ENCODE measurements around the gene ANKS6. TPM values are rescaled to one million over a fixed set of nuclear protein-coding genes. Genes with fewer than 3 reads are reported as not detected.
A peak's percentile ranks its signal among the peaks of the same experiment; 100 is the strongest.

ANKS6 gene
- total and polyA plus RNA-seq, 2 of the 8 experiments (the other 6 are each of a cell fraction or from before 2014, with no cell fraction given): 34.1 to 56.3 TPM

GRCh38 chr9:98810102-98810842 is 13.9 kb upstream of the ANKS6 start:
- H3K23me2 ChIP-seq (ENCODE audit: low read depth, low read length): peaks cover 7% of the 10 kb centered on the region; the same call in 1 of the 2 replicates
- DNase-seq (ENCODE audit: low read depth in 1 of 2, low spot score in 2 of 2) (peak in 1 of 2 experiments; percentile 37), FAIRE-seq (no peak)
- no peaks in the 10 kb centered on the region for H3K79me1 ChIP-seq (ENCODE audit: low read depth, low read length)
- no peak overlapping the region for H2BK120ac ChIP-seq (replicated peaks; ENCODE audit: low read depth, low read length)
- H4K5ac ChIP-seq (ENCODE audit: insufficient read length, low read depth, low read length): no peak overlapping the region
- H2BK20ac ChIP-seq (ENCODE audit: low read length): no peak overlapping the region
- H2BK12ac ChIP-seq (ENCODE audit: low read depth, low read length): no peak overlapping the region
- H2AFZ ChIP-seq (ENCODE audit: low read length): no peak overlapping the region
- CTCF ChIA-PET (ENCODE audit: partially characterized antibody): interaction anchor here (0.6 to 5.6 kb wide), 2 partner anchors 18 to 477 kb away, joined by 3 to 28 read pairs; no protein-coding TSS in a partner anchor
- H2BK15ac ChIP-seq (ENCODE audit: low read length): no peak overlapping the region
- H3K36me3 ChIP-seq (ENCODE audit: control insufficient read depth in 2 of 4, insufficient read depth in 4 of 4, low read length in 3 of 4): no peaks in the 10 kb centered on the region
- H3K27ac ChIP-seq (ENCODE audit: low read depth, low read length): no peak overlapping the region
- POLR2A ChIA-PET (ENCODE audit: partially characterized antibody): no interaction called here
- no peak overlapping the region for H3K4ac ChIP-seq (replicated peaks; ENCODE audit: insufficient read length, low read depth, low read length)
- no peaks in the 10 kb centered on the region for H4K20me1 ChIP-seq (replicated peaks in 1 of 2; ENCODE audit: control insufficient read depth in 1 of 2, insufficient read depth in 2 of 2, low read length in 2 of 2)
- H3K14ac ChIP-seq (ENCODE audit: insufficient read length): no peak overlapping the region
- H4K8ac ChIP-seq (ENCODE audit: extremely low read depth, insufficient read depth, low read length): no peak overlapping the region
- whole genome bisulfite sequencing, 2 experiments (ENCODE audit: extremely low coverage in 1 of 2, insufficient coverage in 1 of 2, insufficient read length in 1 of 2, insufficient replicate concordance in 2 of 2, low coverage in 1 of 2, low lambda C conversion rate in 2 of 2, missing lambda C conversion rate in 1 of 2): 74% methylated on average over 3 of the region's 3 CpGs; no CpG with 5 or more reads in 1 of the 2 experiments
- peaks cover 0 to 5% (median 2%) of the 10 kb centered on the region in 4 experiments; a peak in 2 of 7 replicates for H3K27me3 ChIP-seq (replicated peaks in 1 of 4; ENCODE audit: control insufficient read depth in 3 of 4, extremely low read depth in 1 of 4, insufficient read depth in 3 of 4, low read length in 3 of 4)
- H2AK5ac ChIP-seq (ENCODE audit: low read depth, low read length): no peak overlapping the region
- TF ChIP-seq ASH2L (IDR thresholded peaks at IDR 0.05; ENCODE audit: low read length) (no peak), CBX5 (IDR thresholded peaks at IDR 0.05; ENCODE audit: low read depth, low read length) (no peak), POLR2AphosphoS5 (IDR thresholded peaks at IDR 0.05; ENCODE audit: low read depth, low read length) (no peak), SP2 (IDR thresholded peaks at IDR 0.05; ENCODE audit: low read length) (no peak), FOSL1 (IDR thresholded peaks at IDR 0.05; ENCODE audit: insufficient read depth, low read depth, low read length) (no peak), GABPA (IDR thresholded peaks at IDR 0.05; ENCODE audit: borderline replicate concordance, insufficient read depth, low read length) (no peak), GTF2F1 (IDR thresholded peaks at IDR 0.05; ENCODE audit: borderline replicate concordance, low read depth, low read length) (no peak), SIRT6 (IDR thresholded peaks at IDR 0.05; ENCODE audit: low read length) (no peak), KDM1A (IDR thresholded peaks at IDR 0.05; ENCODE audit: borderline replicate concordance, low read length) (no peak), CHD1 (IDR thresholded peaks at IDR 0.05; ENCODE audit: low read depth, low read length) (no peak)
- TF ChIP-seq, protein P1, sequence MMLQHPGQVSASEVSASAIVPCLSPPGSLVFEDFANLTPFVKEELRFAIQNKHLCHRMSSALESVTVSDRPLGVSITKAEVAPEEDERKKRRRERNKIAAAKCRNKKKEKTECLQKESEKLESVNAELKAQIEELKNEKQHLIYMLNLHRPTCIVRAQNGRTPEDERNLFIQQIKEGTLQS (IDR thresholded peaks at IDR 0.05; ENCODE audit: insufficient read depth, low read depth, low read length): no peak
- TF ChIP-seq, protein P2, sequence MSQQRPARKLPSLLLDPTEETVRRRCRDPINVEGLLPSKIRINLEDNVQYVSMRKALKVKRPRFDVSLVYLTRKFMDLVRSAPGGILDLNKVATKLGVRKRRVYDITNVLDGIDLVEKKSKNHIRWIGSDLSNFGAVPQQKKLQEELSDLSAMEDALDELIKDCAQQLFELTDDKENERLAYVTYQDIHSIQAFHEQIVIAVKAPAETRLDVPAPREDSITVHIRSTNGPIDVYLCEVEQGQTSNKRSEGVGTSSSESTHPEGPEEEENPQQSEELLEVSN (IDR thresholded peaks at IDR 0.05): no peak
- H3K79me2 ChIP-seq (ENCODE audit: control insufficient read depth in 1 of 2, insufficient read depth in 2 of 2, low read length in 2 of 2): no peaks in the 10 kb centered on the region
- peaks cover 5 to 19% (median 14%) of the 10 kb centered on the region in 4 experiments for H3K4me1 ChIP-seq (replicated peaks in 1 of 4; ENCODE audit: control insufficient read depth in 3 of 4, insufficient read depth in 4 of 4, low read length in 3 of 4)
- H3K18ac ChIP-seq (ENCODE audit: extremely low read depth, low read length): no peak overlapping the region
- H3K4me3 ChIP-seq (ENCODE audit: extremely low read depth in 1 of 4, insufficient read depth in 2 of 4, low read depth in 3 of 4, low read length in 4 of 4): no peak overlapping the region
- H3K23ac ChIP-seq (ENCODE audit: insufficient read length): no peak overlapping the region
- H3K9me3 ChIP-seq (ENCODE audit: insufficient read depth in 2 of 2, low read depth in 1 of 2, low read length in 1 of 2): no peaks in the 10 kb centered on the region
- peak overlapping the region; percentile 18 to 78; a peak in 3 of 4 replicates for H3K4me2 ChIP-seq (ENCODE audit: insufficient read depth in 1 of 2, low read depth in 2 of 2, low read length in 2 of 2)
- no peak overlapping the region for H4K91ac ChIP-seq (replicated peaks; ENCODE audit: insufficient read length, low read length)
- H3K9ac ChIP-seq (replicated peaks in 1 of 4; ENCODE audit: extremely low read depth in 1 of 4, low read depth in 3 of 4, low read length in 3 of 4): no peak overlapping the region
- no peak overlapping the region for H2BK5ac ChIP-seq (ENCODE audit: low read depth, low read length)
- H3K56ac ChIP-seq (replicated peaks; ENCODE audit: insufficient read length, low read depth, low read length): no peak overlapping the region

All from H1 (cell line).